Astrocyte (in vitro differentiated cells and primary cell): ENCODE measurements around the gene LRCOL1. TPM values are rescaled to one million over a fixed set of nuclear protein-coding genes. Genes with fewer than 3 reads are reported as not detected.

ENCODE experiments used
- DNase-seq: peaks from one replicate; pipeline ENCODE4 v3.0.0-alpha.2; 2010; ENCODE audit warnings: low read depth
- FAIRE-seq: peaks from 2 replicates; lab custom pipeline; 2011; peaks lifted over from hg19 to GRCh38; lab: Jason Lieb, UNC
- H2AFZ ChIP-seq: 2 replicates; pipeline ENCODE4 v1.6.0; 2012; ENCODE audit warnings: low read depth, low read length, inconsistent platforms
- H3K27ac ChIP-seq: 2 replicates; pipeline ENCODE4 v1.5.1; 2011; ENCODE audit warnings: low read depth, low read length, inconsistent platforms
- H3K27me3 ChIP-seq: 2 replicates; pipeline ENCODE4 v1.6.0; 2011; ENCODE audit warnings: low read length, inconsistent platforms; ENCODE audit not compliant: insufficient read depth
- H3K36me3 ChIP-seq: 2 replicates; pipeline ENCODE4 v1.5.1; 2011; ENCODE audit warnings: low read length, inconsistent platforms; ENCODE audit not compliant: insufficient read depth
- H3K4me1 ChIP-seq: 2 replicates; pipeline ENCODE4 v1.5.1; 2011; ENCODE audit warnings: low read length, inconsistent platforms; ENCODE audit not compliant: insufficient read depth
- H3K4me2 ChIP-seq: 2 replicates; pipeline ENCODE4 v1.6.0; 2012; ENCODE audit warnings: low read length, inconsistent platforms
- H3K4me3 ChIP-seq: 2 replicates; pipeline ENCODE4 v1.5.1; 2011; ENCODE audit warnings: low read depth, mild to moderate bottlenecking, low read length, inconsistent platforms; ENCODE audit not compliant: insufficient read depth
- H3K79me2 ChIP-seq: 2 replicates; pipeline ENCODE4 v1.6.0; 2012; ENCODE audit warnings: mild to moderate bottlenecking, low read length, inconsistent platforms; ENCODE audit not compliant: insufficient read depth
- H3K9ac ChIP-seq: 2 replicates; pipeline ENCODE4 v1.6.0; 2012; ENCODE audit warnings: mild to moderate bottlenecking, low read length, inconsistent platforms
- H3K9me3 ChIP-seq: 2 replicates; pipeline ENCODE4 v1.5.1; 2012; ENCODE audit warnings: low read depth, mild to moderate bottlenecking, low read length, inconsistent platforms; ENCODE audit not compliant: insufficient read depth
- H4K20me1 ChIP-seq: 2 replicates; pipeline ENCODE4 v1.6.0; 2012; ENCODE audit warnings: low read length, inconsistent platforms; ENCODE audit not compliant: insufficient read depth
- H3K27ac Mint-ChIP-seq: one replicate; pipeline ENCODE4 v1.8.0; 2021; ENCODE audit warnings: mild to moderate bottlenecking, mixed read lengths; ENCODE audit not compliant: unreplicated experiment
- H3K27me3 Mint-ChIP-seq: one replicate; pipeline ENCODE4 v1.8.0; 2021; ENCODE audit warnings: low read depth, mixed read lengths; ENCODE audit not compliant: unreplicated experiment
- H3K36me3 Mint-ChIP-seq: one replicate; pipeline ENCODE4 v1.8.0; 2021; ENCODE audit warnings: low read depth, mixed read lengths; ENCODE audit not compliant: unreplicated experiment
- H3K4me1 Mint-ChIP-seq: one replicate; pipeline ENCODE4 v1.8.0; 2021; ENCODE audit warnings: low read depth, mixed read lengths; ENCODE audit not compliant: unreplicated experiment
- H3K4me3 Mint-ChIP-seq: one replicate; pipeline ENCODE4 v1.8.0; 2021; ENCODE audit warnings: mild to moderate bottlenecking, moderate library complexity, mixed read lengths; ENCODE audit not compliant: unreplicated experiment
- H3K9me3 Mint-ChIP-seq: one replicate; pipeline ENCODE4 v1.8.0; 2021; ENCODE audit warnings: mild to moderate bottlenecking, mixed read lengths; ENCODE audit not compliant: unreplicated experiment
- CTCF ChIP-seq: IDR thresholded peaks from 2 replicates; pipeline ENCODE4 v1.5.1; 2011; ENCODE audit warnings: low read depth, mild to moderate bottlenecking, inconsistent platforms, low read length, moderate library complexity; ENCODE audit not compliant: insufficient read depth
- EZH2 ChIP-seq: IDR thresholded peaks from 2 replicates; pipeline ENCODE4 v1.6.1; 2012; ENCODE audit warnings: mild to moderate bottlenecking, low read length, inconsistent platforms; ENCODE audit not compliant: insufficient read depth
- total RNA-seq: library from RNA; stranded (reverse); gene quantifications from 2 replicates; pipeline ENCODE4 v1.2.1, GENCODE V29; 2021

The LRCOL1 gene
- total RNA-seq, 1 donor from 2014 or later, result not detected

GRCh38 chr12:132658149-132658894, 47.9 kb upstream of the LRCOL1 start:
- no peak for TF ChIP-seq EZH2
- no peak for TF ChIP-seq CTCF
- Histone ChIP-seq H3K36me3 (peaks cover 24% of the 10 kb centered on the region), H3K27me3 (no peaks in the 10 kb centered on the region), H3K4me3 (no peak overlapping the region), H3K9ac (no peak overlapping the region), H3K9me3 (no peaks in the 10 kb centered on the region), H3K4me1 (no peaks in the 10 kb centered on the region), H3K79me2 (no peaks in the 10 kb centered on the region), H3K4me2 (no peak overlapping the region), H2AFZ (no peak overlapping the region), H3K27ac (no peak overlapping the region), H4K20me1 (no peaks in the 10 kb centered on the region)
- no peak for DNase-seq
- H3K27ac Mint-ChIP-seq, result no peak overlapping the region
- H3K36me3 Mint-ChIP-seq, result peaks cover 24% of the 10 kb centered on the region
- peaks cover 4% of the 10 kb centered on the region for H3K4me1 Mint-ChIP-seq
- no peaks in the 10 kb centered on the region for H3K9me3 Mint-ChIP-seq
- no peak for FAIRE-seq
- H3K27me3 Mint-ChIP-seq, result peaks cover 3% of the 10 kb centered on the region
- H3K4me3 Mint-ChIP-seq, result no peak overlapping the region

DNA sequence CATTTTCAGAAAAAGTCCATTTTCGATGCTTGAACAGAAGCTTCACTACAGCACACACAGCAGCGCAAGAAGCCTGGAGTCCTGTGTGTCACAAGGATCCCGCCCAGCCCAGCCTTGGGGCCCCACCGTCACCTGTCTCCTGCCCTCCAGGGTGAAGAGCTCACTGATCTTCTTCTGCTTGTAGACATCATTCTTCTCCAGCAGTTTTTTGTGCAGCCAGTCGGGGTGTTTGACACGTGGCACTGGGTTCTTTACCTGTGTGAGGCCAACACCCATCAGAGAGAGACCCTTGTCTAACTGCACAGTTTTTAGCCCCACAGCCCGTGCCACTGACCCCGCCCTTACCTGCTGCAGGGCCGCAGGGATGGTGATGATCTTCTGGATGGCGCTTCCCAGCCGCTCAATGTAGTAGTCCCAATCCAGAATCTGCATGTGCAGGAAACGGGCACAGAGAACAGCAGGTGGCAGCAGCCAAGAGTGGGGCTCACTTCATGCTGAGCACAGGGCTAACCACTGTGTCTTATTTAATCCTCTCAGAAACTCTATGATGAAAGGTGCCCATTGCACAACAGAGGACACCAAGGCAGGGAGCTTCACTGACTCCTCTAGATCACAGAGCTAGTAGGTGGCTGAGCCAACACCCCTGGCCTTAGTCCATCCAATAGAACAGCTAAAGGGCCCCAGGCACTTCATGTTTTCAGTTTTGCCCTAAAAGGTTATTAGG, 46.8 kb upstream of the LRCOL1 start:
- Mint-ChIP-seq H3K27ac (no peak overlapping the region), H3K9me3 (no peaks in the 10 kb centered on the region), H3K4me3 (no peak overlapping the region), H3K4me1 (peaks cover 4% of the 10 kb centered on the region), H3K36me3 (peaks cover 21% of the 10 kb centered on the region), H3K27me3 (peaks cover 3% of the 10 kb centered on the region)
- Histone ChIP-seq H3K27ac (no peak overlapping the region), H4K20me1 (no peaks in the 10 kb centered on the region), H2AFZ (no peak overlapping the region), H3K9ac (no peak overlapping the region), H3K4me1 (no peaks in the 10 kb centered on the region), H3K27me3 (no peaks in the 10 kb centered on the region), H3K9me3 (no peaks in the 10 kb centered on the region), H3K36me3 (peaks cover 19% of the 10 kb centered on the region), H3K4me3 (no peak overlapping the region), H3K4me2 (no peak overlapping the region), H3K79me2 (no peaks in the 10 kb centered on the region)
- FAIRE-seq (no peak), DNase-seq (no peak)
- TF ChIP-seq EZH2 (no peak), CTCF (no peak)
